ENCODE measurements around the gene FOXL1.

The FOXL1 gene

GRCh38 chr16:86542756-86543750 is 35.3 kb upstream of the FOXL1 start:
- Mint-ChIP-seq H3K4me3 (no peak overlapping the region), H3K27ac (no peak overlapping the region), H3K4me1 (peaks cover 5% of the 10 kb centered on the region), H3K36me3 (peaks cover 71% of the 10 kb centered on the region), H3K9me3 (no peaks in the 10 kb centered on the region)
- no peak for DNase-seq (ENCODE audit: low spot score in 2 of 2)
- no peak for ATAC-seq

GRCh38 chr16:86545481-86545880 is 32.9 kb upstream of the FOXL1 start:
- Mint-ChIP-seq H3K4me3 (no peak overlapping the region), H3K9me3 (no peaks in the 10 kb centered on the region), H3K36me3 (peaks cover 51% of the 10 kb centered on the region), H3K27ac (no peak overlapping the region), H3K4me1 (peaks cover 5% of the 10 kb centered on the region)
- ATAC-seq = no peak
- no peak for DNase-seq (ENCODE audit: low spot score in 2 of 2)

GRCh38 chr16:86545954-86546637 is 32.3 kb upstream of the FOXL1 start:
- H3K36me3 Mint-ChIP-seq = peaks cover 45% of the 10 kb centered on the region
- no peak for ATAC-seq
- H3K4me1 Mint-ChIP-seq = peaks cover 5% of the 10 kb centered on the region
- no peak overlapping the region for H3K27ac Mint-ChIP-seq
- no peak for DNase-seq (ENCODE audit: low spot score in 2 of 2)
- H3K9me3 Mint-ChIP-seq = no peaks in the 10 kb centered on the region
- no peak overlapping the region for H3K4me3 Mint-ChIP-seq

DNA sequence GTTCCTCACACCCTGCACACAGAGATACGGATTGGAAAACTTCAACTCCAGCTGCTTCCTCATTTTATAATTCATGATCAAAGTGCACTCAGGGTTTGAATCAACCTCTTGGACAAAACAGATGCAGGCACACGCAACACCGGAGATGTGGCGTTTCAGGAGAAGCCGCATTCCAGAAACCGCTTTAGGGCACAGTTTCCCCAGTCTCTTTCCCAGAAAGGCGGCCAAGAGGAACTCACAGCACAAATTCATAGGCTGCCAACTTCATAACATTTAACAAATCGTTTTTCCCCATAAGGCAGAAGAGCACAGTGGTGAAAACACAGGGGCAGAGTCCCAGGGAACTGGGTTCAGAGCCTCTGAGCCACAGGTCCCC is 31.7 kb upstream of the FOXL1 start:
- no peak overlapping the region for H3K4me3 Mint-ChIP-seq
- peaks cover 5% of the 10 kb centered on the region for H3K4me1 Mint-ChIP-seq
- peaks cover 43% of the 10 kb centered on the region for H3K36me3 Mint-ChIP-seq
- no peak overlapping the region for H3K27ac Mint-ChIP-seq
- no peaks in the 10 kb centered on the region for H3K9me3 Mint-ChIP-seq
- ATAC-seq (no peak), DNase-seq (ENCODE audit: low spot score in 2 of 2) (no peak)

DNA sequence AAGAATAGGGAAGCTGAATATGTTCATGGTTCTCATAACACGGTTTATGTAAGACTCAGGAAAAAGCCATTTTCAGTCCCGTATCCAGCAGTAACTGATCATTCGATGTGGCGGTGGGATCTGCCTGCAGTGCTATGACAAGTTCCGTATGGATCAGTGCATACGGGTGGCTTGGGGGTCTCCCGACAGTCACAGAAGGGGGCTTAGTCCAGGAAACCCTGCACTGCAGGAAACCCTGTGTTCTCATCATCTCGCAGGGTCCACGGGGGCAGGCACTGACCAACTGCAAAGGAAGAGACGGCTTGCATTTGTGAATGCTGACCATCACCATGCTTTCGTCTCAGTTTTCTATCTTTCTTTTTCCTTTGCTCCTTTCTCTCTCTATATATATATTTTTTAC is 31.1 kb upstream of the FOXL1 start:
- Mint-ChIP-seq H3K4me1 (peaks cover 5% of the 10 kb centered on the region), H3K27ac (no peak overlapping the region), H3K36me3 (peaks cover 40% of the 10 kb centered on the region), H3K9me3 (no peaks in the 10 kb centered on the region), H3K4me3 (no peak overlapping the region)
- DNase-seq (ENCODE audit: low spot score in 2 of 2) (no peak), ATAC-seq (no peak)

DNA sequence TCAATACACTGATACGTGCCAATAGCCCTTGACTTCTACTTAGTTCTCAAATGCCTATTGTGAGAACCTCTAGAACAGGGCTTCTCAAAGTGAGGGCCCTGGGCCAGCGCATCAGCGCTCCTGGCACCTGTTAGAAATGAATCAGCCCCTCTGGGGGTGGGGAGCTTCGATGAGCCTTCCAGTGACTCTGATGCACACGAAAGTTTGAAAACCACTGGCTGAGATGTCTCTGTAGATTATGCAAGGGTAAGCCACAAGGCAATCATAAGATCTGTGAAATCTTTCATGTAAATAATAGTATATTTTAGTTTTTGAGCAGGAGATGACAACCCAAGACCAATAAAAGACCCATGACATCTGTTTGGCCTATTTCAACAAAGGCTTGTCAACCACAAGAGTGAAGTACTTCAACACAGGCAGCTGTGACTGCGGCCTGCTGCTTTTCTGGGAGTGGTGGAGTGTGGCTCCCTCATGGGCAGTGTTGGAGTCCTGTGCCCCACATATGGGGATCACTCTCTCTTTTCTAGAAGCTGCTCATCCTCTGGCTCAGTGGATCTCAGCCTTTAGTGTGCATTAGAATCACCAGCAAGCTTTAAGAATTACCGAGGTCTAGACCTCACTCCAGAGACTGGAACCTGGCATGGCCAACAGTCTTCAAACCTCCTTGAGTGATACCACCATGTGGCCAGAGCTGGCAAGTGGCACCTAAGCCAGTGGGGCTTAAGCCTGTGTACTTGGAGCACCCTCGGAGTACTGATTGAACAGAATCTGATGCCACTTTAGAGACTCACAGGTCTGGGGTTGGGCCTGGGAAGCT is 29.1 kb upstream of the FOXL1 start:
- Mint-ChIP-seq H3K9me3 (no peaks in the 10 kb centered on the region), H3K27ac (no peak overlapping the region), H3K36me3 (peaks cover 40% of the 10 kb centered on the region), H3K4me3 (no peak overlapping the region), H3K4me1 (peaks cover 8% of the 10 kb centered on the region)
- DNase-seq (ENCODE audit: low spot score in 2 of 2) (no peak), ATAC-seq (peak; percentile 85)

DNA sequence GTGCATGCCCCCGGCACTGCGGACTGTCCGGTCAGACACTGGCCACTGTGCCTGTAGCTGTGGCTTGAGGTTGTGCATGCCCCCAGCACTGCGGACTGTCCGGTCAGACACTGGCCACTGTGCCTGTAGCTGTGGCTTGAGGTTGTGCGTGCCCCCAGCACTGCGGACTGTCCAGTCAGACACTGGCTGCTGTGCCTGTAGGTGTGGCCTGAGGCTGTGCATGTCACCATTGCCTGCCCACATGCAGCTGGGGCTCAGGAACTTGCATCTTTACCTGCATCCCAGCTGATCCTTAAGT is 28.5 kb upstream of the FOXL1 start:
- Mint-ChIP-seq H3K27ac (no peak overlapping the region), H3K4me3 (no peak overlapping the region), H3K9me3 (no peaks in the 10 kb centered on the region), H3K36me3 (peaks cover 44% of the 10 kb centered on the region), H3K4me1 (peaks cover 9% of the 10 kb centered on the region)
- ATAC-seq (no peak), DNase-seq (ENCODE audit: low spot score in 2 of 2) (no peak)

DNA sequence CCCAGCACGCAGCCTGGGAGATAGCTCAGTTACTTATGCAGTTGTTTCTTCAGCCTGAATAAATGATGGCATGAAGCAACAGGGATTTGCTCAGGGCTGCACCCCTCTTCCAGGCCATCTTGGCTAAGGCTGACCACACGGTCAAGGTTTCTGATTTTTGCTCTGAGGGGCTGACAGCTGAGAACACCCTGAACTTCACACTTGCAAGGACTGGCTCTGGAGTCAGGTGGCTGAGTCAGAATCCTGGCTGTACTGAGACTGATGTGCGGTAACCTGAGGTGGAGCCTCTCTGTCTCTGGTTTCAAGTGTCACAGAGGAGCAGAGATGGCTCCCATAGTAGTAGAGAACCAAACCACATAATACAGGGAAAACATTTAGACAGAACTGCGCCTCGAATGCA is 28.1 kb upstream of the FOXL1 start:
- Mint-ChIP-seq H3K27ac (no peak overlapping the region), H3K9me3 (no peaks in the 10 kb centered on the region), H3K36me3 (peaks cover 48% of the 10 kb centered on the region), H3K4me1 (peaks cover 14% of the 10 kb centered on the region), H3K4me3 (no peak overlapping the region)
- DNase-seq (ENCODE audit: low spot score in 2 of 2) (no peak), ATAC-seq (no peak)

GRCh38 chr16:86553356-86553755 is 25.0 kb upstream of the FOXL1 start:
- H3K4me1 Mint-ChIP-seq = peaks cover 21% of the 10 kb centered on the region
- no peak for DNase-seq (ENCODE audit: low spot score in 2 of 2)
- no peak for ATAC-seq
- peak overlapping the region; percentile 99 for H3K27ac Mint-ChIP-seq
- peak overlapping the region; percentile 92 for H3K4me3 Mint-ChIP-seq
- H3K36me3 Mint-ChIP-seq = peaks cover 25% of the 10 kb centered on the region
- H3K9me3 Mint-ChIP-seq = no peaks in the 10 kb centered on the region

DNA sequence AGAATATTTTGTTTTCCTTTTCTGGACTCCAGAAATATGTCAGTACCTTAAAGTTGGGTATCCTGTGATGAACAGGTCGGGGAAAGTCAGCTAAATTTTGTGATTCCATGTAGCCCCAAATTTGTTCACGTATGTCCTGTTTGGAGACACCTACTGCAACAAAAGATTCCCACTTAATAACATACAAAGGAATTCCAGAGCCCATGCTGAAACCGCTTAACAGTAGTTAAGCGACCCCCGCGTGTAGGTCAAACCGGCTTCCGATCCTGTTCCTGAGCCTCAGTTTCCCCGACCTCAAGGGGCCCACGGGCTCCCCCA is 23.8 kb upstream of the FOXL1 start:
- no peaks in the 10 kb centered on the region for H3K9me3 Mint-ChIP-seq
- peaks cover 21% of the 10 kb centered on the region for H3K4me1 Mint-ChIP-seq
- ATAC-seq (no peak), DNase-seq (ENCODE audit: low spot score in 2 of 2) (no peak)
- peak overlapping the region; percentile 92 for H3K4me3 Mint-ChIP-seq
- H3K36me3 Mint-ChIP-seq = peaks cover 23% of the 10 kb centered on the region
- peak overlapping the region; percentile 99 for H3K27ac Mint-ChIP-seq

DNA sequence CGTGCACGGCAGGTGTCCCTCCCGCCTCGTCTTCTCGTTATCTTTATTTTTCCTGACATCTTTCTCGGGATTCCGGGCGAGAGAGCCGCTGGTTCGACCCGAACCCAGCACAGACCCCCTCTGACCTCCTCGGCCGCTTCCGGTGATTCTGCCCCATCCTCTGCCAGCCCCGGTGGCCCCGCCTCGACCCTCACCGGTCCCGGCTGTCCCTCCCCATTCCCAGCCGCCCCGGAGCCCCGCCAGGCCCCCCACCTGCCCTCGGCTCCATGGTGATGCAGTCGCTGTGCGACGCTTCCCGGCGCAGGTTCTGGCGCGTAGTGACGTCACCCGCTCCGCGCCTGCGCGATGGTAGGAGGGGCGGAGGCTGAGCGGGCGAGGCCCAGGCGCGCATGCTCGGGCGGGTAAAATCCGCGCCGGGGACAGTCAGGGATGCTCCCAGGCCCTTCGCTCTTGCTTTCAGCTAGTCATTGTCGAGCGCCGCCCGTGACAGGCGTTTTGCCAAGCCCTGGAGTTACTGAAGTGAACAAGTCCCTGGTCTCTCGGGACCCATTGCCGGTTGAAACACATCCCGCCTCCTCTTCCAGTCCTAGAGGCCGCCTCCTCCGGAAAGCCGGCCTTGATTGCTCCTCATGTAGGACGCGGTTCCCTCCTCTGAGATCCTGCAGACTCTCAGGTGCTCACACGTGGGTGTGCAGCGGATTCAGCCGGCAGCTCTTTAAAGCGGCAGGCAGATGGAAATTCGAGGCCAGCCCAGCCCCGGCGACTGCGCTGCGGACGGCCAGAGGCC is 23.2 kb upstream of the FOXL1 start, which contains the start of gene MTHFSD:
MTHFSD (minus strand) TSS at position 319 of the 787 bp plus-strand sequence; CDS start at position 268, 51 bp downstream.
- DNase-seq (ENCODE audit: low spot score in 2 of 2) (peak; percentile 98 to 99), ATAC-seq (peak; percentile 94)
- H3K4me3 Mint-ChIP-seq = peak within 1 kb of the TSS; percentile 92
- H3K36me3 Mint-ChIP-seq = peaks cover 23% of the 10 kb centered on the region
- no peaks in the 10 kb centered on the region for H3K9me3 Mint-ChIP-seq
- peaks cover 21% of the 10 kb centered on the region for H3K4me1 Mint-ChIP-seq
- peak within 1 kb of the TSS; percentile 99 for H3K27ac Mint-ChIP-seq

GRCh38 chr16:86555704-86556075 is 22.7 kb upstream of the FOXL1 start:
- Mint-ChIP-seq H3K4me3 (peak overlapping the region; percentile 92), H3K27ac (peak overlapping the region; percentile 99), H3K9me3 (no peaks in the 10 kb centered on the region), H3K4me1 (peaks cover 21% of the 10 kb centered on the region), H3K36me3 (peaks cover 23% of the 10 kb centered on the region)
- DNase-seq (ENCODE audit: low spot score in 2 of 2) = no peak
- no peak for ATAC-seq

DNA sequence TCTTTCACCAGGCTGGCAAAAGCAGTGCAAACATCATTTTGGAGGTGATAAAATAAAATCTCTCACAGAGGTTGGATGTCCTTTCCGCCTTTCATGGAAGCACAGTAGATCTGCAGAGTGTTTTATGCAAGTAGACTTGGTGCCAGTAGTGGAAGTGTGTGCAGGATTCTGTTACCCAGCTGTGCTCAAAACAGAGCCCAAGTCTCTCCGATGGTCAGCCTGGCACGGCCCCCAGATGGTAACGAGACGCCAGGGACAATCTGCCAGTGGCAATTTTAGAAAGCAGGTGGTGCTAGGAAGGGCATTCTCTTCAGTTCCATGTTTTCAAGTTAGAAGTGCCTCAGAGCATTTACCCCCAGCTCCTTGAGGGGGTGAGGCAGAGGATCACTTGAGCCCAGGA is 21.8 kb upstream of the FOXL1 start:
- H3K27ac Mint-ChIP-seq = peak overlapping the region; percentile 99
- DNase-seq (ENCODE audit: low spot score in 2 of 2) (no peak), ATAC-seq (no peak)
- H3K36me3 Mint-ChIP-seq = peaks cover 21% of the 10 kb centered on the region
- peaks cover 21% of the 10 kb centered on the region for H3K4me1 Mint-ChIP-seq
- H3K9me3 Mint-ChIP-seq = no peaks in the 10 kb centered on the region
- peak overlapping the region; percentile 92 for H3K4me3 Mint-ChIP-seq

DNA sequence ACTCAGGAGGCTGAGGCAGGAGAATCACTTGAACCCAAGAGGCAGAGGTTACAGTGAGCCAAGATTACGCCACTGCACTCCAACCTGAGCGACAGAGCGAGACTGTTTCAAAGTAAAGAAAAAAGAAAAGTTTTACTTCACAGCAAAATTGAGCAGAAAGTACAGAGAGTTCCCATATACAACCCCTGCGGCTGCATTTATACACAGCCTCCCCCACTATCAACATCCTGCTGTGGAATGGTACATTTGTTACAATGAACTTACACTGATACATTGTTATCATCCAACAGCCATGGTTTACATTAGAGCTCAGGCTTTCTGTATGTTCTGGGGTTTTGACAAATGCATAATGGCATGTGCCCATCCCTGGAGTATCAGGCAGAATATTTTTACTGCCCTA is 20.8 kb upstream of the FOXL1 start:
- Mint-ChIP-seq H3K36me3 (peaks cover 17% of the 10 kb centered on the region), H3K27ac (no peak overlapping the region), H3K4me1 (peaks cover 21% of the 10 kb centered on the region), H3K4me3 (no peak overlapping the region), H3K9me3 (no peaks in the 10 kb centered on the region)
- DNase-seq (ENCODE audit: low spot score in 2 of 2) = no peak
- no peak for ATAC-seq

Data from stimulated activated effector memory CD8-positive, alpha-beta T cell treated with anti-CD3 and anti-CD28 coated beads, Interleukin-12 subunit alpha, Interleukin-12 subunit beta, amount 100 ng/mL, for 72 hours (primary cell).